HEK293 (cell line): ENCODE results near the gene LAMA4.
A peak's percentile ranks its signal among the peaks of the same experiment; 100 is the strongest.

Experiments used
- CTCF ChIA-PET: fragments of 350-600 bp; formaldehyde crosslinking; extraction: SDS; loops from one replicate; lab custom pipeline; 2021; ENCODE audit warnings: antibody characterized with exemption; lab: Yijun Ruan, JAX
- POLR2A ChIA-PET: fragments of 300-600 bp; formaldehyde crosslinking; extraction: SDS; loops from one replicate; lab custom pipeline; 2020; ENCODE audit warnings: antibody characterized with exemption, inconsistent platforms; lab: Yijun Ruan, JAX
- H3K27ac ChIP-seq: fragments of 200-500 bp; sonication (Bioruptor generic); 2 replicates; pipeline ENCODE4 v1.5.1; 2014; ENCODE audit warnings: low read depth, low read length, control low read depth, inconsistent platforms; ENCODE audit errors: extremely low read depth
- H3K36me3 ChIP-seq, 2 experiments: fragments of 200-500 bp in 1 of 2; sonication (Bioruptor generic) in 1 of 2; 1 replicate in 1 of 2; 2 replicates in 1 of 2; pipeline ENCODE4 v1.5.1; 2014 to 2017; ENCODE audit warnings: inconsistent platforms in 2 of 2, low read length in 2 of 2; ENCODE audit not compliant: control insufficient read depth in 2 of 2, insufficient read depth in 1 of 2
- H3K4me1 ChIP-seq: fragments of 200-500 bp; sonication (Bioruptor generic); 2 replicates; pipeline ENCODE4 v1.5.1; 2014; ENCODE audit warnings: mild to moderate bottlenecking, low read length, inconsistent platforms; ENCODE audit not compliant: control insufficient read depth, insufficient read depth
- H3K4me3 ChIP-seq: 2 replicates; pipeline ENCODE4 v1.5.1; 2011; ENCODE audit warnings: low read depth, mild to moderate bottlenecking, control low read depth, low read length, moderate library complexity
- H3K9me3 ChIP-seq: fragments of 200-500 bp; sonication (Bioruptor generic); 2 replicates; pipeline ENCODE4 v1.5.1; 2014; ENCODE audit warnings: low read depth, low read length, inconsistent platforms; ENCODE audit not compliant: control insufficient read depth, insufficient read depth
- GLIS1 ChIP-seq: fragments of 450-650 bp; formaldehyde crosslinking; IDR thresholded peaks from 2 replicates; pipeline ENCODE4 v1.5.1; 2016; ENCODE audit warnings: missing biosample characterization, missing genetic modification characterization
- KLF10 ChIP-seq: fragments of 450-650 bp; IDR thresholded peaks from 2 replicates; pipeline ENCODE4 v1.5.1; 2018; ENCODE audit warnings: missing biosample characterization, mild to moderate bottlenecking, missing genetic modification characterization
- KLF17 ChIP-seq: fragments of 450-650 bp; formaldehyde crosslinking; IDR thresholded peaks from 2 replicates; pipeline ENCODE4 v1.5.1; 2016; ENCODE audit warnings: missing biosample characterization, missing genetic modification characterization
- PRDM6 ChIP-seq: fragments of 450-650 bp; formaldehyde crosslinking; IDR thresholded peaks from 2 replicates; pipeline ENCODE4 v1.5.1; 2017; ENCODE audit warnings: missing biosample characterization, missing genetic modification characterization
- SCRT2 ChIP-seq: fragments of 450-650 bp; formaldehyde crosslinking; IDR thresholded peaks from 2 replicates; pipeline ENCODE4 v1.5.1; 2016; ENCODE audit warnings: missing biosample characterization, missing genetic modification characterization
- SETDB1 ChIP-seq: IDR thresholded peaks from one replicate; pipeline ENCODE4 v1.6.1; 2017; ENCODE audit warnings: mild to moderate bottlenecking, low read length, moderate library complexity, mixed read lengths; ENCODE audit not compliant: insufficient read length
- WT1 ChIP-seq: fragments of 450-650 bp; formaldehyde crosslinking; IDR thresholded peaks from 2 replicates; pipeline ENCODE4 v1.5.1; 2016; ENCODE audit warnings: missing biosample characterization, missing genetic modification characterization
- ZIC2 ChIP-seq: fragments of 450-650 bp; formaldehyde crosslinking; IDR thresholded peaks from 2 replicates; pipeline ENCODE4 v1.5.1; 2016; ENCODE audit warnings: missing biosample characterization, missing genetic modification characterization
- ZNF10 ChIP-seq: fragments of 450-650 bp; formaldehyde crosslinking; IDR thresholded peaks from 2 replicates; pipeline ENCODE4 v1.5.1; 2017; ENCODE audit warnings: missing biosample characterization, missing genetic modification characterization
- ZNF354C ChIP-seq: fragments of 450-650 bp; formaldehyde crosslinking; IDR thresholded peaks from 2 replicates; pipeline ENCODE4 v1.5.1; 2016; ENCODE audit warnings: missing biosample characterization, missing genetic modification characterization, low read depth, borderline replicate concordance
- ZNF561 ChIP-seq: fragments of 450-650 bp; IDR thresholded peaks from 2 replicates; pipeline ENCODE4 v1.5.1; 2018; ENCODE audit warnings: missing biosample characterization, missing genetic modification characterization, borderline replicate concordance
- ZNF600 ChIP-seq: fragments of 450-650 bp; formaldehyde crosslinking; IDR thresholded peaks from 2 replicates; pipeline ENCODE4 v1.5.1; 2016; ENCODE audit warnings: missing biosample characterization, missing genetic modification characterization
- ZNF624 ChIP-seq: fragments of 450-650 bp; formaldehyde crosslinking; IDR thresholded peaks from 2 replicates; pipeline ENCODE4 v1.5.1; 2017; ENCODE audit warnings: missing biosample characterization, missing genetic modification characterization
- ZNF645 ChIP-seq: fragments of 450-650 bp; formaldehyde crosslinking; IDR thresholded peaks from 2 replicates; pipeline ENCODE4; 2016; ENCODE audit warnings: missing biosample characterization, missing genetic modification characterization
- ZNF670 ChIP-seq: fragments of 450-650 bp; formaldehyde crosslinking; IDR thresholded peaks from 2 replicates; pipeline ENCODE4 v1.5.1; 2016; ENCODE audit warnings: missing biosample characterization, missing genetic modification characterization, low read depth
- ZNF677 ChIP-seq: fragments of 450-650 bp; IDR thresholded peaks from 2 replicates; pipeline ENCODE4 v1.5.0; 2018; ENCODE audit warnings: missing biosample characterization, mild to moderate bottlenecking, missing genetic modification characterization, moderate library complexity
- ZNF692 ChIP-seq: fragments of 450-650 bp; formaldehyde crosslinking; IDR thresholded peaks from 2 replicates; pipeline ENCODE4 v1.5.1; 2016; ENCODE audit warnings: missing biosample characterization, missing genetic modification characterization

LAMA4 gene

GRCh38 chr6:112199001-112199403 is 55.4 kb downstream of the LAMA4 start (continued):
- peak; percentile 57 for TF ChIP-seq GLIS1 (tag by site-specific recombination)
- peak; percentile 96 for TF ChIP-seq ZIC2 (tag by site-specific recombination)
- no peak for TF ChIP-seq ZNF645 (tag by site-specific recombination)
- TF ChIP-seq KLF17 (tag by site-specific recombination) = no peak

GRCh38 chr6:112198582-112198981 is 55.8 kb downstream of the LAMA4 start:
- POLR2A ChIA-PET = no interaction called here
- TF ChIP-seq SCRT2 (tag by site-specific recombination) (peak; percentile 44; the same call in 1 of the 2 replicates), SETDB1 (no peak)
- peaks cover 17% of the 10 kb centered on the region for H3K4me1 ChIP-seq
- H3K36me3 ChIP-seq = no peaks in the 10 kb centered on the region
- CTCF ChIA-PET = interaction anchor here (1.1 to 1.8 kb wide), 4 partner anchors 9 to 100 kb away, joined by 3 to 7 read pairs (median 4); no protein-coding TSS in a partner anchor
- no peaks in the 10 kb centered on the region for H3K9me3 ChIP-seq
- no peak overlapping the region for H3K27ac ChIP-seq
- no peak overlapping the region for H3K4me3 ChIP-seq

GRCh38 chr6:112197636-112198035 is 56.7 kb downstream of the LAMA4 start:
- Histone ChIP-seq H3K4me3 (no peak overlapping the region), H3K4me1 (peaks cover 8% of the 10 kb centered on the region; the same call in 1 of the 2 replicates), H3K36me3 (no peaks in the 10 kb centered on the region), H3K27ac (no peak overlapping the region), H3K9me3 (no peaks in the 10 kb centered on the region)
- ChIA-PET CTCF (interaction anchor here (1.0 to 3.1 kb wide), 4 partner anchors 11 to 73 kb away, joined by 3 to 14 read pairs (median 4); no protein-coding TSS in a partner anchor), POLR2A (no interaction called here)
- TF ChIP-seq ZNF600 (tag by site-specific recombination) (0 out of 2 replicates have a peak, but pooled peaks have one; percentile 17), PRDM6 (tag by site-specific recombination) (peak; percentile 42; the same call in 1 of the 2 replicates), ZNF10 (tag by site-specific recombination) (no peak), ZNF624 (no peak)

- POLR2A ChIA-PET = interaction anchor here (1.1 kb wide), 1 partner anchor 57 kb away, joined by 3 read pairs; no protein-coding TSS in a partner anchor
- H3K4me3 ChIP-seq = no peak overlapping the region
- H3K36me3 ChIP-seq = no peaks in the 10 kb centered on the region
- no peak overlapping the region for H3K27ac ChIP-seq
- no peaks in the 10 kb centered on the region for H3K9me3 ChIP-seq
- TF ChIP-seq ZNF677 (tag by site-specific recombination) = peak; percentile 84
- no peak for TF ChIP-seq KLF10 (tag by site-specific recombination)
- TF ChIP-seq, all 188 proteins: peak for 1
- CTCF ChIA-PET = interaction anchor here (0.6 to 3.1 kb wide), 2 partner anchors 16 to 1902 kb away, joined by 3 to 14 read pairs; no protein-coding TSS in a partner anchor
- H3K4me1 ChIP-seq = 0 out of 2 replicates have a peak, but pooled peaks cover 2% of the 10 kb centered on the region
Measured at GRCh38 chr6:112196306-112196705, 58.1 kb downstream of the LAMA4 start.

- CTCF ChIA-PET = interaction anchor here (0.6 to 3.1 kb wide), 4 partner anchors 15 to 192 kb away, joined by 4 to 14 read pairs (median 4); no protein-coding TSS in a partner anchor
- no peak for TF ChIP-seq ZNF561 (tag by site-specific recombination)
- TF ChIP-seq ZNF670 (tag by site-specific recombination) = no peak
- TF ChIP-seq ZNF692 (tag by site-specific recombination) = no peak
- no peak for TF ChIP-seq ZNF354C (tag by site-specific recombination)
- no peak for TF ChIP-seq WT1 (tag by site-specific recombination)
- Histone ChIP-seq H3K36me3 (no peaks in the 10 kb centered on the region), H3K27ac (no peak overlapping the region), H3K4me3 (no peak overlapping the region), H3K9me3 (no peaks in the 10 kb centered on the region), H3K4me1 (0 out of 2 replicates have a peak, but pooled peaks cover 2% of the 10 kb centered on the region)
- POLR2A ChIA-PET = interaction anchor here (1.1 kb wide), 1 partner anchor 58 kb away, joined by 3 read pairs; no protein-coding TSS in a partner anchor
Measured at GRCh38 chr6:112195166-112195565, 59.2 kb downstream of the LAMA4 start.
